ENCODE results near the gene PRKX.

Gene PRKX

DNA sequence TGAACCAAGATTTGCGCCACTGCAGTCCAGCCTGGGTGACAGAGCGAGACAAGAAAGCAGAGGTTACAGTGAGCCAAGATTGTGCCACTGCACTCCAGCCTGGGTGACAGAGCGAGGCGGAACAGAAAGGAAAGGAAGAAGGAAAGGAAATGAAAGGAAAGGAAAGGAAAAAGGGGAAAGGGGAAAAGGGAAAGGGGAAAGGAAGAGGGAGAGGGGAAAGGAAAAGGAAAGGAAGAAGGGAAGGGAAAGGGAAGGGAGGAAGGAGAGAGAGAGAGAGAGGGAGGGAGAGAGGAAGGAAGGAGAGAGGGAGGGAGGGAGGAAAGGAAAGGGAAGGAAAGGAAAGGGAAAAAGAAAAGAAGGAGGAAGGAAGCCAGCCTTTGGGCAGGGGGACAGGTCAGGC, 76.6 kb downstream of the PRKX start:
- Histone ChIP-seq H3F3A (ENCODE audit: insufficient read depth) (no peaks in the 10 kb centered on the region), H3K27ac (ENCODE audit: low read depth, low read length) (no peak overlapping the region), H3K27me3 (ENCODE audit: low read length) (no peaks in the 10 kb centered on the region), H3K36me3 (ENCODE audit: low read length) (no peaks in the 10 kb centered on the region), H3K4me2 (ENCODE audit: low read depth, low read length, poor library complexity, severe bottlenecking) (no peak overlapping the region), H3K4me3 (ENCODE audit: insufficient read depth, low read length, poor library complexity, severe bottlenecking) (no peak overlapping the region), H3K9me2 (replicated peaks; ENCODE audit: insufficient read depth, low read length) (no peaks in the 10 kb centered on the region), H3K79me2 (ENCODE audit: insufficient read depth, low read length) (no peaks in the 10 kb centered on the region), H3K9me3 (ENCODE audit: insufficient read depth, low read length) (no peaks in the 10 kb centered on the region), H4K20me1 (ENCODE audit: low read depth, low read length) (no peaks in the 10 kb centered on the region), H3K9ac (ENCODE audit: low read length) (no peak overlapping the region), H2AFZ (ENCODE audit: low read depth, low read length, severe bottlenecking) (no peak overlapping the region)
- no peak for TF ChIP-seq EZH2phosphoT487 (conservative IDR thresholded peaks at IDR 0.05; ENCODE audit: low read length)
- TF ChIP-seq, protein P1, sequence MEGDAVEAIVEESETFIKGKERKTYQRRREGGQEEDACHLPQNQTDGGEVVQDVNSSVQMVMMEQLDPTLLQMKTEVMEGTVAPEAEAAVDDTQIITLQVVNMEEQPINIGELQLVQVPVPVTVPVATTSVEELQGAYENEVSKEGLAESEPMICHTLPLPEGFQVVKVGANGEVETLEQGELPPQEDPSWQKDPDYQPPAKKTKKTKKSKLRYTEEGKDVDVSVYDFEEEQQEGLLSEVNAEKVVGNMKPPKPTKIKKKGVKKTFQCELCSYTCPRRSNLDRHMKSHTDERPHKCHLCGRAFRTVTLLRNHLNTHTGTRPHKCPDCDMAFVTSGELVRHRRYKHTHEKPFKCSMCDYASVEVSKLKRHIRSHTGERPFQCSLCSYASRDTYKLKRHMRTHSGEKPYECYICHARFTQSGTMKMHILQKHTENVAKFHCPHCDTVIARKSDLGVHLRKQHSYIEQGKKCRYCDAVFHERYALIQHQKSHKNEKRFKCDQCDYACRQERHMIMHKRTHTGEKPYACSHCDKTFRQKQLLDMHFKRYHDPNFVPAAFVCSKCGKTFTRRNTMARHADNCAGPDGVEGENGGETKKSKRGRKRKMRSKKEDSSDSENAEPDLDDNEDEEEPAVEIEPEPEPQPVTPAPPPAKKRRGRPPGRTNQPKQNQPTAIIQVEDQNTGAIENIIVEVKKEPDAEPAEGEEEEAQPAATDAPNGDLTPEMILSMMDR (IDR thresholded peaks at IDR 0.05; ENCODE audit: insufficient read depth, low read length, poor library complexity, severe bottlenecking), result no peak

DNA sequence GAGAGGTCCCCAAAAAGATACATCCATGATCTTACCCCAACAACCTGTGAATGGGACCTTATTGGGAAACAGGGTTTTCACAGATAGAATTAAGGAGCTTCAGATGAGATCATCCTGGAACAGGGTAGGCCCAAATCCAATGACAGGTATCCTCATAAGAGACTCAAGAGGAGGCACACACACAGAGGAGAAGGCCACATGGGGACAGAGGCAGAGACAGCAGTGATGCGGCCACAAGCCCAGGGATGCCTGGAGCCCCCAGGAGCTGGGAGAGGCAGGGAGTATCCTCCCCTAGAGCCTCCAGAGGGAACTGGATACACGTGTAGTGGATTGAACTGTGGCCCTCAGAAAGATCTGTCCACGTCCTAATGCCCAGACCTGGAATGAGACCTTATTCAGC, 82.3 kb downstream of the PRKX start:
- Histone ChIP-seq H3F3A (ENCODE audit: insufficient read depth) (no peaks in the 10 kb centered on the region), H3K4me2 (ENCODE audit: low read depth, low read length, poor library complexity, severe bottlenecking) (no peak overlapping the region), H3K4me3 (ENCODE audit: insufficient read depth, low read length, poor library complexity, severe bottlenecking) (no peak overlapping the region), H3K9me3 (ENCODE audit: insufficient read depth, low read length) (no peaks in the 10 kb centered on the region), H3K36me3 (ENCODE audit: low read length) (no peaks in the 10 kb centered on the region), H3K9me2 (replicated peaks; ENCODE audit: insufficient read depth, low read length) (no peaks in the 10 kb centered on the region), H3K9ac (ENCODE audit: low read length) (no peak overlapping the region), H3K27ac (ENCODE audit: low read depth, low read length) (no peak overlapping the region), H3K79me2 (ENCODE audit: insufficient read depth, low read length) (no peaks in the 10 kb centered on the region), H3K27me3 (ENCODE audit: low read length) (no peaks in the 10 kb centered on the region), H4K20me1 (ENCODE audit: low read depth, low read length) (no peaks in the 10 kb centered on the region), H2AFZ (ENCODE audit: low read depth, low read length, severe bottlenecking) (no peak overlapping the region)
- TF ChIP-seq, protein P1 (IDR thresholded peaks at IDR 0.05; ENCODE audit: insufficient read depth, low read length, poor library complexity, severe bottlenecking), result no peak
- no peak for TF ChIP-seq EZH2phosphoT487 (conservative IDR thresholded peaks at IDR 0.05; ENCODE audit: low read length)

DNA sequence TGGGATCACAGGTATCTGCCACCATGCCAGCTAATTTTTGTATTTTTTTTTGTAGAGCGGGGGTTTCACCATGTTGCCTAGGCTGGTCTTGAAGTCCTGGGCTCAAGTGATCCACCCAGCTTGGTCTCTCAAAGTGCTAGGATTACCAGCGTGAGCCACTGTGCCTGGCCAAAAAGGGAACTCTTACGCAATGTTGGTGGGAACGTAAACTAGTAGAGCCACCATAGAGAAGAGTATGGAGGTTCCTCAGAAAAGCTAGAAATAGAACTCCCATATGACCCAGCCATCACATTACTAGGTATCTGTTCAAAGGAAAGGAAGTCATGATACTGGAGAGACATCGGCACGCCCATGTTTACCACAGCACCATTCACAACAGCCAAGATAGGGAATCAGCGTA, 85.9 kb downstream of the PRKX start:
- Histone ChIP-seq H4K20me1 (ENCODE audit: low read depth, low read length) (no peaks in the 10 kb centered on the region), H3K27me3 (ENCODE audit: low read length) (no peaks in the 10 kb centered on the region), H3K9me3 (ENCODE audit: insufficient read depth, low read length) (no peaks in the 10 kb centered on the region), H3K79me2 (ENCODE audit: insufficient read depth, low read length) (no peaks in the 10 kb centered on the region), H3F3A (ENCODE audit: insufficient read depth) (no peaks in the 10 kb centered on the region), H3K27ac (ENCODE audit: low read depth, low read length) (no peak overlapping the region), H3K36me3 (ENCODE audit: low read length) (no peaks in the 10 kb centered on the region), H3K4me2 (ENCODE audit: low read depth, low read length, poor library complexity, severe bottlenecking) (no peak overlapping the region), H3K9me2 (replicated peaks; ENCODE audit: insufficient read depth, low read length) (no peaks in the 10 kb centered on the region), H3K9ac (ENCODE audit: low read length) (no peak overlapping the region), H3K4me3 (ENCODE audit: insufficient read depth, low read length, poor library complexity, severe bottlenecking) (no peak overlapping the region), H2AFZ (ENCODE audit: low read depth, low read length, severe bottlenecking) (no peak overlapping the region)
- no peak for TF ChIP-seq EZH2phosphoT487 (conservative IDR thresholded peaks at IDR 0.05; ENCODE audit: low read length)
- TF ChIP-seq, protein P1 (IDR thresholded peaks at IDR 0.05; ENCODE audit: insufficient read depth, low read length, poor library complexity, severe bottlenecking), result no peak

Measured in SU-DHL-6 (cell line).